GM19043 (cell line): ENCODE measurements around the gene SLC1A3.

ENCODE experiments used
- ATAC-seq: cut with Tn5 transposase; IDR thresholded peaks from one replicate; pipeline ENCODE4 v1.9.1; 2021; ENCODE audit warnings: low read depth; ENCODE audit not compliant: unreplicated experiment

Gene SLC1A3

DNA sequence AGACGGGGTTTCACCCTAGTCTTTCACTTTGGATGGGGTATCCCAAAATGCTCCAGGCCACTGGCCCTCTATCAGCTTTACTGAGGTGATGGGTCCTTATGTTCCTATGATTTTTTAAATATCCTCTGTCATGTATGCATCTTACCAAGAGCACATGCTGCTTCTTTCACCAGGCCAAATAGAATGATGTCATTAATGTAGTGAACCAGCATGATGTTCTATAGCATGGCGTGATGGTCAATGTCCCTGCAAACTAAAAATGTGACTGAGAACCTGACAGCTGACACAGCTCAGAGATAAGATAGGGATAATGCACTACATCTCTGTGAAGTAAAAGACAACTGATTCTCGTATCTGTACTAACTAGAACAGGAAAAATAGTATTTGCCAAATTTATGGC lies 103.6 kb downstream of the SLC1A3 start:
- no peak for ATAC-seq

DNA sequence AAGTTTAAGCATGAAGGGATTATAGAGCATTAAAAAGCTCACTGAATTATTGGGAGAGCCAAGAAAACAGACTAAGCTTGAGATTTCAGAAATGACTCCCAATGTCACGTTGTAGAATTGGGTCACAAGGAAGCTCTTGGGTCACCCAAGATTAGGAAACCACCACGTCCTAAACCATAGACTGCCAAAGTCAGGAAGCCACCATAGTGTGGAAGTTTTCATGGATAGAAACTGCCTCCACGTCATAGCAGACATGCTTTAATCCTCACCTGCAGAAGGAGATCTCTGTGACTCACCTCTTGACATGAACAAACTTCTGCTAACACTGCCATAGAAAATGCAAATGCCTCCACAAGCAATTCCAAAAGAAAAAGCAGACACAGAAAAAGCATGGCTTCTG lies 106.3 kb downstream of the SLC1A3 start:
- ATAC-seq, result no peak

- no peak for ATAC-seq
Observed at GRCh38 chr5:36713541-36713940, 107.1 kb downstream of the SLC1A3 start.

- ATAC-seq, result no peak
Observed at GRCh38 chr5:36717131-36717695, 110.8 kb downstream of the SLC1A3 start.

- ATAC-seq, result no peak
Observed at GRCh38 chr5:36719282-36719681, 112.9 kb downstream of the SLC1A3 start.

DNA sequence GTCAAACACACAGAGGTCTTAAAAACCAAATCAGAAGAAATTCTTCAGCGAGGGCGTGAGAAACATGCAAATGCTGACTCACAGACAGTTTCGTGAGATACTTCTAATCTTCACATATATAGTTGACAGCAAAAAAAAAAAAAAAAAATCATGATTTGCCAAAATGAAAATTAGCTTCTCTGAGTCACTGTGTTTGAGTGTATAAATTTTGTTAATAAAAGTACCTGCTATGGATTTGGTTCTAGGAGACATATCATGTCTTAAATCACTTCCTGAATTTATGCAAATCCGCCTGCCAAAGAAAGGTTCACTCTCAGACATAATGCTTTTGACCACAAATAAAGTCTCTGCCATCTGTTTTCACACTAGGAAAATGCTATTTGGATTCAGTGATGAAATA lies 114.3 kb downstream of the SLC1A3 start:
- ATAC-seq, result no peak

DNA sequence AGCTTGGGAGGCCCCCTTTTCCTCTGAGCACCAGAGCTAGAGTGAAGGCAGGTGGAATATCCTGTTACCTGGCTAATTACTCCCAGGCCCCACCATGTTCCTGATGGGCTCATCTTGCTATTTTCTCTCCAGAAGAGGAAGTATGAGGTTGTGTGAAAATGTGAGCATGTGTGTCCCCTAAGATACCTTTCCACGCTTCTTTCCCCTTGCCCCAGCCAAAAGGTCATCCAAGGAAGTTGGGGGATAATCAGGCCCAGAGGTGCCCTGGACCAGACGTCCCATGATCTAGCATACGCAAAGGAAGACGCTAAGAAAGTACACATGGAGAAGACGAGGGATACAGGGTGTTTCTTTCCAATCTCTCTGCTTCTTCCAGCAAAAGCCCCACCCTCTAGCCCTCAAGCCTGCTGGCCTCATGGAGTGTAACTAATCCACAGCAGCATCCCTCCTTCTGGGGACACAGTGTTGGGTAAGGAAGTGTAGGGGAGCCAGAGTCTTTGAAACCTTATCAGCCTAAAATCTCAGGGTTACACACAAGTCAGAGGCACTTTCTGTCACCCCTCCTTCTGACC lies 115.3 kb downstream of the SLC1A3 start:
- ATAC-seq, result no peak

GRCh38 chr5:36722900-36723299 lies 116.5 kb downstream of the SLC1A3 start:
- ATAC-seq, result no peak

DNA sequence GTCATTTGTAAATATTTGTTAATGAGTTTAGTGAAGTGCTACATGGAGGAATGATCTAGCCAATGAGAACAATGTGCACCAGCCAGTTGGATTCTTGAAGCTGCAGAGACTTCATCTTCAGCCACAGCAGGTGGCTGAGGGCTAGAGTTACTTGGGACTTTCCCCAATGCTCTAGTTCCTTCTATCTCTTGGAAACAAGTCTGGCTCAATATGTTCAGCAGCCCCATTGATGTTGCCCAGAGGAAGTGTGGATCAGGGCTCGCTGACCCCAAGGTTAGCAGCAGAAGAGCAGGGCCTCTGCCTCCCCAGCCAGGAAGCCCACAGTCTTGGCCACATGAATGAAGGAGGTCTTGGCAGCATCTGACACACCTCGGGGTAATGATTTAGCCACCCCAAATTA lies 117.5 kb downstream of the SLC1A3 start:
- peak; percentile 50 for ATAC-seq

DNA sequence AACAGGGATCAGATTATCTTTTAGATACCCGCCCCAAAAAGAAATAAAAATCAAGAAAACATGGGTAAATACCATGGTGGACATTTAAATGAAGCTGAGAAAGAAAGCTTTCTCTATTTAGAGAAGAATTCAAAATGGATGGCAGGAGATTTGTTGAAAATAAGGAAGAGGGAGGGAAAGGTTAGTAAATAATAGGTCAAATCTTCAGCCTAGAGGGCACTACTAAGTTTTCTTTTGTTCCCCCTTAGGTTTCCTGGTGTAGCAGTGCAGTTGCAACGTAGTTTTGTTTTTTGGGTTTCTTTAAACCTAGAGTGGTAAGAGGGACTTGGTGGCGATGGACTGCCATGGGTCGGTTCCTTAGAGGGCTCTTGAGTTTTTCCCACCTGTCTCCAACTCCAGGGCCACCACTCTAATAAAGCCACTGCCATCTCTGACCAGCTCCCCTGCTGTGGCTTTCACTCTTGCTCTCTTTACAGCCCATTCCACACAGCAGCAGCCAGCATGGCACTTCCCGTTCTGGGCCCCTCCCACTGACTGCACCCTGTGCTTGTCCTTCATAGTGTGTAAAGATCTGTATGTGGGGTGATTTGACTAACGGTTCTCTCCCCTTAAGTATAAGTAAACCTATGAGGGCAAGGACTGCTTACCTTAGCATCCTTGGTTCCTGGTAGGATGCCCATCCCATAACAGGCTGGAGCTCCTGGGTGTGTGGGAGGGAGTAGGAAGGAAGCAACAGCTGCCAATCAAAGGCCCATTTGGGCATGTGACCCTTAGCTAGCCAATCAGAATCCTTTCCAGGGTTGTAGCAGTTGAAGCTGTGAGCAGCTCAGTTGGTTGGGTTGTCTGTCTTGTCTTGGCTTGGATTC lies 118.3 kb downstream of the SLC1A3 start:
- peak; percentile 54 for ATAC-seq

GRCh38 chr5:36726317-36726716 lies 119.9 kb downstream of the SLC1A3 start:
- ATAC-seq, result no peak

- no peak for ATAC-seq
Observed at GRCh38 chr5:36726767-36727166, 120.4 kb downstream of the SLC1A3 start.

DNA sequence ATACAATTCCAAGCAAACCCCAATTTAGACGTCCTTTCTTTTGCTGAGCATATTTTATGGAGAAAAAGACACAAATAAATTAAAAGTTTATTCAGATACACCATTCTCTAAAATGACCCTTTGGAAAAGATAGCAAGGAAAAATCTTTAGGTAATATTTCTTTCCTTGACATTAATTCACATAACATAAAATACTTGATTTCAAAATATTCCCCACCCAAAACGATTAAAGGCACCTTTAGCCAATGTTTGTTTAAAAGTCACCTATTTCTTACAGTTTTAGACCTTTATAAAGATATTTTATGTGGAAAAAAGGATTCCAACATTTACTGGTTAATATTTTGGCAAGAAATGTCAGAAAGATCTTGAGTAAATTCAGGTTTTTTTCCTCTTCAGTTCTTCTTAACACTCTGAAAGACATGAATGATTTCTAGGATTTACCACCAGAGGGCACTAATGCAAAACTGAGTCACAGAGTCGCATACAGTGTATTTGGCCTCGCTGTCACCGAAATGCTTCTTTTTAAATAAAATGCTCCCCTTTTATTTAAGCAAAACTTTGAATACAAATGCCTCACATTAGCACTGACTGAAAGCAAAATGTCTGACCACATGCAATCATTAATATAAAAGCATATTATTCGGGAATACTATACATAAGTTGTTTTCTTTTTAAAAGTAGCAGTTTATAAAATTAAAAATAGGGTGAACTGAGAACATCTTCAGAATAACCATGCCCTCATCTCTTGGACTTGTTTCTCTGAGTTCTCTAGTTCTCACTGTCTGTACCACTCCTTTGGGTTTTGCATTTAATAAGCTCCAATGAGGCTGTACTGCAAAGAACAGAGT lies 122.5 kb downstream of the SLC1A3 start:
- ATAC-seq, result no peak

DNA sequence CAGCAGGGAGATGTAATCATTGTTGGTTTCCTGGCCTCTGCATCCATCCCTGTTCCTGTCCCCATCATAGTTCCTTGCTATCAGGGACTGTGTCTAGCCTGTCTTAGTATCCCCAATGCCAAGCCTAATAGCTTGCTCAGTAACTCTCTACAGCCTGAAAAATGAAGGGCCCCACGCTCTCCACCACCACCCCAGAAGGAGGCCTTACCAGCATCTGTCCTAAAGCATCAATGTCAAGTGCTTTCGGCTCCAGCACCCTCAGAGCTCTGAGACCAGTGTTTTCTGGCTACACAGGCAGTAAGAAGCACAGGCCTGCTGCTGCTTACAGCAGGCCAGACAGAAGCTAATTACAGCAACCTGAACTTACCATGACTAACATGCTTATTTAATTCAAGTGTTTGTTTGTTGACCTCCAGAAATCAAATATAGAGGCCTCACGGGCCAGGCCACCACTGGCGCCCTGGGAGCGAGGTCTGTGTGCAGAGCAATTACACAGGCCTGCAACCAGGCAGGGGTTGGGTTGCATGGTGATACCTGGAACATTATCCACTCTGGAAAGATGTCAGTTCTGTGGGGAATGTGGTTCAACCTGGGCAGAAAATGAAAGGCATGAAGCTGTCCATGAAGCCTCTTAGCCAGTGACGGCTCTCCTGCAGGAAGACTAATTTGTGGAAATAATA lies 124.3 kb downstream of the SLC1A3 start:
- no peak for ATAC-seq

GRCh38 chr5:36733183-36733582 lies 126.8 kb downstream of the SLC1A3 start:
- ATAC-seq, result no peak

DNA sequence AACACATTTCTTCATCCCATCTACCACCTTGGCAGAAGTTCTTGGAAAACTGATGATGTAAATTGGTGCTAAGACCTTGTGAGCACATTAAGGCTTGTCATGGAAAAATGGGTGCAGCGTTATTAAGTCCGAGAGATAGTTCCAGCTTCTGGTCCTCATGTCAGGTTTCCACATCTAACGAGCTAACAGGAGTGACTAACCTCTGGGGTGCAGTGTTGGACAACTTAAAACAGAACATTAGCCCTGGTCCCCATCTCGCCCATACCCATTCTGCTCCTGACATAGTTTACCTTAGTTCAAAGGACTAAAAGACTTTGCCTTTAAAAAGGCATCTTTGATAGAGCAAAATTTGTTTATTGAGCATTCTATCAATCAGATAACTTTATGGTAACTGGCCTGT lies 128.0 kb downstream of the SLC1A3 start:
- ATAC-seq, result no peak

DNA sequence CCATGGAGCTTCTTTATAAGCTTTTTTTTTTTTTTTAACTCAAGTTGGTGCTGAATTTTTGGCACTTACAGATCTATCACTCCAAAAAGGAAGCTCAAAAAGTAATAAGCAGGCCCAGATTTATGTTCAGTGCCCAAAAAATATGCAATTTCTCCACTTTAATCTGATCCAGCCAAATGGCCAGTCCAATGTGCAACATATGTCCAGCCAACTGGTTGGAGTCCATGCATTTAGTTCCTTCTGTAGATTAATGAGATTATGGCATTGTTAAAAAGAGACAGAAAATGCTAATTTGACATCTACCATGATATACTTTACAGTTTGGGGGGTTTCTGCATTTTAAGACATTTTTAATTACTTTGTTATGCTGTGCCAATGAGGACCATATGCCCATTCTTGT lies 129.5 kb downstream of the SLC1A3 start:
- no peak for ATAC-seq
